ENCODE data around the gene CTXND2. TPM values are rescaled to one million over a fixed set of nuclear protein-coding genes. Genes with fewer than 3 reads are reported as not detected.

The CTXND2 gene
- total RNA-seq, 1 experiment from 2014 or later: not detected

GRCh38 chr1:150960646-150961045 lies 73.7 kb downstream of the CTXND2 start:
- no peak for DNase-seq (ENCODE audit: low read depth)

GRCh38 chr1:150961756-150962155 lies 74.8 kb downstream of the CTXND2 start:
- no peak for DNase-seq (ENCODE audit: low read depth)

Other genes starting within 250 kb of the CTXND2 start
- gene GOLPH3L, start 190.0 kb upstream of the CTXND2 start, total RNA-seq (2014; rRNA removed): 5.0 and 6.9 TPM in 2 replicates
- gene HORMAD1, start 166.2 kb upstream of the CTXND2 start, total RNA-seq (2014; rRNA removed): 0.11 and 0.38 TPM in 2 replicates
- gene CTSS, start 121.4 kb upstream of the CTXND2 start, total RNA-seq (2014; rRNA removed): 5.6 and 6.1 TPM in 2 replicates
- gene CTSK, start 78.9 kb upstream of the CTXND2 start, total RNA-seq (2014; rRNA removed): 1.7 and 1.8 TPM in 2 replicates
- gene ARNT, start 10.5 kb upstream of the CTXND2 start, total RNA-seq (2014; rRNA removed): 25.6 and 34.7 TPM in 2 replicates
- gene SETDB1, start 39.2 kb downstream of the CTXND2 start, total RNA-seq (2014; rRNA removed): 18.1 and 25.6 TPM in 2 replicates
- 197 and 219 TPM in 2 replicates for gene CERS2, start 87.7 kb downstream of the CTXND2 start, total RNA-seq (2014; rRNA removed)
- not detected in 2 replicates for gene ANXA9, start 95.2 kb downstream of the CTXND2 start, total RNA-seq (2014; rRNA removed)
- 3.8 and 9.2 TPM in 2 replicates for gene MINDY1, start 119.8 kb downstream of the CTXND2 start, total RNA-seq (2014; rRNA removed)
- 7.6 and 9.1 TPM in 2 replicates for gene PRUNE1, start 121.3 kb downstream of the CTXND2 start, total RNA-seq (2014; rRNA removed)
- gene BNIPL, start 149.4 kb downstream of the CTXND2 start, total RNA-seq (2014; rRNA removed): 0.06 and 0.32 TPM in 2 replicates
- gene C1orf56, start 160.6 kb downstream of the CTXND2 start, total RNA-seq (2014; rRNA removed): 4.7 and 5.3 TPM in 2 replicates
- gene CDC42SE1, start 172.5 kb downstream of the CTXND2 start, total RNA-seq (2014; rRNA removed): 71.2 and 85.9 TPM in 2 replicates
- gene MLLT11, start 173.3 kb downstream of the CTXND2 start, total RNA-seq (2014; rRNA removed): 16.9 and 17.2 TPM in 2 replicates
- gene GABPB2, start 183.6 kb downstream of the CTXND2 start, total RNA-seq (2014; rRNA removed): 6.3 and 7.1 TPM in 2 replicates